KMS-11 (cell line): ENCODE measurements around the gene DLGAP1.

Experiments used
- H2AFZ ChIP-seq: fragments of 200-600 bp; sonication (generic); 2 replicates; pipeline ENCODE4 v1.6.1; 2016; ENCODE audit warnings: antibody characterized with exemption, mixed run types, low read depth
- H3K27ac ChIP-seq: fragments of 200-600 bp; sonication (generic); 2 replicates; pipeline ENCODE4 v1.6.1; 2016; ENCODE audit warnings: mild to moderate bottlenecking, mixed run types
- H3K27me3 ChIP-seq: fragments of 200-600 bp; sonication (generic); 2 replicates; pipeline ENCODE4 v1.6.1; 2017; ENCODE audit warnings: mild to moderate bottlenecking, low read depth, mixed run types, moderate library complexity; ENCODE audit not compliant: insufficient read depth
- H3K36me3 ChIP-seq: fragments of 200-600 bp; sonication (generic); 2 replicates; pipeline ENCODE4 v1.6.1; 2017; ENCODE audit warnings: mild to moderate bottlenecking, mixed run types; ENCODE audit not compliant: insufficient read depth
- H3K4me1 ChIP-seq: fragments of 200-600 bp; sonication (generic); 2 replicates; pipeline ENCODE4 v1.6.1; 2016; ENCODE audit warnings: mild to moderate bottlenecking, low read depth, mixed run types; ENCODE audit not compliant: poor library complexity, severe bottlenecking
- H3K4me2 ChIP-seq: fragments of 200-600 bp; sonication (generic); 2 replicates; pipeline ENCODE4 v1.7.0; 2016; ENCODE audit warnings: mild to moderate bottlenecking, mixed run types
- H3K4me3 ChIP-seq: fragments of 200-600 bp; sonication (generic); IDR thresholded peaks from 2 replicates; pipeline ENCODE4 v1.6.1; 2017; ENCODE audit warnings: low read depth, low read length, mixed read lengths; ENCODE audit not compliant: insufficient read depth
- H3K79me2 ChIP-seq: fragments of 200-600 bp; sonication (generic); 2 replicates; pipeline ENCODE4 v1.6.1; 2016; ENCODE audit warnings: low read depth, mixed run types; ENCODE audit not compliant: insufficient read depth
- H3K9ac ChIP-seq: fragments of 200-600 bp; sonication (generic); 2 replicates; pipeline ENCODE4 v1.6.1; 2016; ENCODE audit warnings: mild to moderate bottlenecking, mixed run types
- H4K20me1 ChIP-seq: fragments of 200-600 bp; sonication (generic); 2 replicates; pipeline ENCODE4 v1.6.1; 2016; ENCODE audit warnings: mild to moderate bottlenecking, mixed run types; ENCODE audit not compliant: insufficient read depth
- TF ChIP-seq, protein P1 (sequence below): fragments of 200-600 bp; sonication (generic); conservative IDR thresholded peaks from 2 replicates; pipeline ENCODE4 v1.6.1; 2017; ENCODE audit warnings: low read depth, mild to moderate bottlenecking, antibody characterized with exemption, low read length, moderate library complexity, mixed read lengths

Gene DLGAP1

DNA sequence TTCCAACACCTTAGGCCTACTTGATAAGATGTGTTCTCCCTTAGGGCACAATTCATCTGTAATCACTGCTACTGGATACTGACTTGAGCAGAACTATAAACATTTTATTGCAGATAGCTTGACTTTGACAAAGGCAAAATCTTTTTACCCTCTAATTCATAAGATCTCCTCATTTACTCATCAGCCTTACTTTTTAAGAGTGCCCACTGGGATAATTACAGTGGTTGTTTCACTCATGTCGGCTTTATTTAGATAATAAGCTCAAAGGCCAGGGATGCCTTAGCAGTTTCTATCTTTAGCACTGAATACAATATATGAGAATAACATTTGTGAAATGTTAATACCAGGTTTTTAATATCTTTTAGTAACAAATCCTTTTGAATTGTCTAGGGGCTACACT lies 144.0 kb downstream of the DLGAP1 start:
- TF ChIP-seq, protein P1, sequence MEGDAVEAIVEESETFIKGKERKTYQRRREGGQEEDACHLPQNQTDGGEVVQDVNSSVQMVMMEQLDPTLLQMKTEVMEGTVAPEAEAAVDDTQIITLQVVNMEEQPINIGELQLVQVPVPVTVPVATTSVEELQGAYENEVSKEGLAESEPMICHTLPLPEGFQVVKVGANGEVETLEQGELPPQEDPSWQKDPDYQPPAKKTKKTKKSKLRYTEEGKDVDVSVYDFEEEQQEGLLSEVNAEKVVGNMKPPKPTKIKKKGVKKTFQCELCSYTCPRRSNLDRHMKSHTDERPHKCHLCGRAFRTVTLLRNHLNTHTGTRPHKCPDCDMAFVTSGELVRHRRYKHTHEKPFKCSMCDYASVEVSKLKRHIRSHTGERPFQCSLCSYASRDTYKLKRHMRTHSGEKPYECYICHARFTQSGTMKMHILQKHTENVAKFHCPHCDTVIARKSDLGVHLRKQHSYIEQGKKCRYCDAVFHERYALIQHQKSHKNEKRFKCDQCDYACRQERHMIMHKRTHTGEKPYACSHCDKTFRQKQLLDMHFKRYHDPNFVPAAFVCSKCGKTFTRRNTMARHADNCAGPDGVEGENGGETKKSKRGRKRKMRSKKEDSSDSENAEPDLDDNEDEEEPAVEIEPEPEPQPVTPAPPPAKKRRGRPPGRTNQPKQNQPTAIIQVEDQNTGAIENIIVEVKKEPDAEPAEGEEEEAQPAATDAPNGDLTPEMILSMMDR: no peak
- Histone ChIP-seq H3K4me3 (no peak overlapping the region), H2AFZ (no peak overlapping the region), H3K9ac (no peak overlapping the region), H3K36me3 (no peaks in the 10 kb centered on the region), H3K79me2 (no peaks in the 10 kb centered on the region), H4K20me1 (no peaks in the 10 kb centered on the region), H3K4me2 (no peak overlapping the region), H3K4me1 (no peaks in the 10 kb centered on the region), H3K27ac (no peak overlapping the region), H3K27me3 (no peaks in the 10 kb centered on the region)

DNA sequence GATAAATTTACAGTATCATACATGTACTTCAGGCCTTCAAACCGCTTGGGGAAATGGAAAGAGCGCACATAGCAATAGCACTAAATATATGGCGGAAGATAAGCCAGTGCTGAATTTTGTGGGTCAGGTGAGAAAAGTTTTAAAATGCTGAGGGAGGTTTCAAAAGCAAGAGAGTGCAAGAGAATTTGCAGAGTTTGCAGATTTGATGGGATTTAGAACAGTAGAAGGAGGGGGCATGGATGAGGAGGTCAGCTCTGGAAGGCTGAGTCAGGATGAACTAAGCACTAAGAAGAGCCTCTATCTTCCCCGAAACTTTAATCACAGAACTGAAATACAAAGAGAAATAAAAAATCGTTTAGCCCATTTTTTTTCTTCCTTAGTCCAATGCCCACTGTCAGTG lies 145.9 kb downstream of the DLGAP1 start:
- H3K36me3 ChIP-seq: no peaks in the 10 kb centered on the region
- no peaks in the 10 kb centered on the region for H4K20me1 ChIP-seq
- H3K4me1 ChIP-seq: no peaks in the 10 kb centered on the region
- no peak overlapping the region for H2AFZ ChIP-seq
- no peak overlapping the region for H3K9ac ChIP-seq
- no peaks in the 10 kb centered on the region for H3K79me2 ChIP-seq
- no peaks in the 10 kb centered on the region for H3K27me3 ChIP-seq
- no peak overlapping the region for H3K27ac ChIP-seq
- TF ChIP-seq, protein P1: no peak
- H3K4me2 ChIP-seq: no peak overlapping the region
- no peak overlapping the region for H3K4me3 ChIP-seq

DNA sequence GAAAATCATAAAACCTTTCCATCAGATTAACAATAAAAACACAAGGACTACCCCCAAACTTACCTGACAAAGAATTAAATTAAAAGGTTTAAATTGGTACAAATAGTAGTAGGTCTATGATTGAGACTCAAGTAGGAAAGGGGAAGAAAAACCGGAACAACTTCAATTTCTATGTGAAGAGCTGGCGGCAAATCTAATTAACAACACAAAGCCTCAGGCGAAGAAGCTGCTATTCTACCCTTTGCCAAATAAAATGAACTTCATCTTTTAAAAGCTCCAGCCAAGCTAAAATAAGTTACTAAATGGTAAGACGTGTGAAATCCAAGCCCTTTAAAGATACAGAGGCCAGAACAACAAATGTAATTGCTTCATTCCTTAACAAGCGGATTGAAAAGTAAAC lies 146.5 kb downstream of the DLGAP1 start:
- Histone ChIP-seq H3K27ac (no peak overlapping the region), H3K4me3 (no peak overlapping the region), H3K36me3 (no peaks in the 10 kb centered on the region), H3K27me3 (no peaks in the 10 kb centered on the region), H4K20me1 (no peaks in the 10 kb centered on the region), H3K9ac (no peak overlapping the region), H2AFZ (no peak overlapping the region), H3K4me2 (no peak overlapping the region), H3K79me2 (no peaks in the 10 kb centered on the region), H3K4me1 (no peaks in the 10 kb centered on the region)
- TF ChIP-seq, protein P1: no peak

DNA sequence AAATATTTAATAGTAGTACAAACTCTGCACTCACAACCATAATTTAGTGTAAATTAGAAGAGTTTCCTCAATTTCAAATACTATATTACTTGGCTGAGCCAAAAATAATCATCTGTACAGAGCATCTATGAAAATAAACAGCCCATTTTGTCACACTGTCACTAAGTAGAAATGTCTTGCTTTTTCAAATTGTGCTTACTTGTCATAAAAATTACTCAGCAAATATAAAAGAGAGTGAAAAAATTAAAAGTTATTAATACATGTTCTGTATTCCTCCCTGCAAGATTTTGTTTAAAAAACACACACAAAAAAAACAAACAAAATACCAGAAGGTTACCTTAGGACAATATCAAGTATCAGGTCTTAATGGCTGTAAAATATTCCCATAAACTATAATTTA lies 155.7 kb downstream of the DLGAP1 start:
- no peaks in the 10 kb centered on the region for H3K36me3 ChIP-seq
- no peak overlapping the region for H3K27ac ChIP-seq
- H3K4me2 ChIP-seq: no peak overlapping the region
- no peaks in the 10 kb centered on the region for H3K27me3 ChIP-seq
- no peak overlapping the region for H3K4me3 ChIP-seq
- H3K79me2 ChIP-seq: no peaks in the 10 kb centered on the region
- no peak overlapping the region for H3K9ac ChIP-seq
- H2AFZ ChIP-seq: no peak overlapping the region
- no peaks in the 10 kb centered on the region for H3K4me1 ChIP-seq
- H4K20me1 ChIP-seq: no peaks in the 10 kb centered on the region
- TF ChIP-seq, protein P1: no peak
